Ecto neural progenitor cell (in vitro differentiated cells): ENCODE results near the gene HAVCR1.

Source experiments
- DNase-seq: peaks from one replicate; pipeline ENCODE4 v3.0.0-alpha.2; 2018; ENCODE audit warnings: low spot score

Gene HAVCR1

DNA sequence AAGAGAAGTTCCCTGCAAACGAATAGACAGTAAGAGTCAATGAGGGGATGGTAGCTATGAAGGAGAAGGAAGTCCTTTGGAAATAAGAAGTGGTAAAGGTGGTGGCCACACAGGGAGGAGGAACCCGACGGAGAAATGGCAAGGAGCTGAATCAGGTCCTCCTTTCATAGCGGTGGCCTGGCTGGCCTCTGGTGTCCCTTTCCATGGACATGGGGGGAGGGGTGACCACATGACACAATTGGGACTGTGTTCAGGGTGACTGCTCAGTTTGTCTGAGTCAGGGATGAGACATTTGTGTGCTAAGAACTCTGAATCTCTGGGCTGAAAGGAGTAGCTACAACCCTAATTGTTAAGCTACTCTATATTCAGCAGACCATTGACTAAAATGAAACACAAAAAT, 67.2 kb downstream of the HAVCR1 start:
- no peak for DNase-seq

- DNase-seq, result no peak
Observed at GRCh38 chr5:156984064-156984463, 74.9 kb downstream of the HAVCR1 start.

GRCh38 chr5:156981481-156981880, 77.4 kb downstream of the HAVCR1 start:
- no peak for DNase-seq
